ENCODE measurements around the gene CNTN4.

CNTN4 gene

GRCh38 chr3:3005146-3005744, 906.6 kb downstream of the CNTN4 start:
- DNase-seq = no peak

GRCh38 chr3:3013317-3014052, 914.8 kb downstream of the CNTN4 start:
- no peak for DNase-seq

- no peak for DNase-seq
These were observed 916.8 kb downstream of the CNTN4 start for GRCh38 chr3:3015185-3016089.

GRCh38 chr3:3016226-3016625, 917.6 kb downstream of the CNTN4 start:
- DNase-seq = no peak

- DNase-seq = no peak
These were observed 921.5 kb downstream of the CNTN4 start for GRCh38 chr3:3020209-3020608.

- DNase-seq = no peak
These were observed 924.6 kb downstream of the CNTN4 start for GRCh38 chr3:3023111-3023745.

GRCh38 chr3:3027976-3028567, 929.4 kb downstream of the CNTN4 start:
- DNase-seq = no peak

- DNase-seq = no peak
These were observed 932.7 kb downstream of the CNTN4 start for GRCh38 chr3:3031326-3031725.

GRCh38 chr3:3037156-3037555, 938.5 kb downstream of the CNTN4 start:
- no peak for DNase-seq

- peak; percentile 85 for DNase-seq
These were observed 939.7 kb downstream of the CNTN4 start for GRCh38 chr3:3038201-3038991.

- peak; percentile 64 for DNase-seq
These were observed 955.3 kb downstream of the CNTN4 start for GRCh38 chr3:3053974-3054373.

- DNase-seq = no peak
These were observed 961.0 kb downstream of the CNTN4 start for GRCh38 chr3:3059645-3060044.

- DNase-seq = no peak
These were observed 965.6 kb downstream of the CNTN4 start for GRCh38 chr3:3064297-3064696.

GRCh38 chr3:3065876-3066275, 967.2 kb downstream of the CNTN4 start:
- DNase-seq = no peak

GRCh38 chr3:3066378-3066777, 967.7 kb downstream of the CNTN4 start:
- no peak for DNase-seq

- no peak for DNase-seq
These were observed 968.2 kb downstream of the CNTN4 start for GRCh38 chr3:3066910-3067309.

- no peak for DNase-seq
These were observed 969.8 kb downstream of the CNTN4 start for GRCh38 chr3:3068358-3068881.

GRCh38 chr3:3069723-3070122, 971.1 kb downstream of the CNTN4 start:
- no peak for DNase-seq

GRCh38 chr3:3071136-3071535, 972.5 kb downstream of the CNTN4 start:
- no peak for DNase-seq

- no peak for DNase-seq
These were observed 976.0 kb downstream of the CNTN4 start for GRCh38 chr3:3074551-3075257.

- DNase-seq = no peak
These were observed 981.6 kb downstream of the CNTN4 start for GRCh38 chr3:3080309-3080708.

All from islet precursor cell (in vitro differentiated cells).